HEK293 (cell line): ENCODE data around the gene MRPL28.

Experiments
- CTCF ChIA-PET: fragments of 350-600 bp; formaldehyde crosslinking; extraction: SDS; loops from one replicate; lab custom pipeline; 2021; ENCODE audit warnings: antibody characterized with exemption; lab: Yijun Ruan, JAX
- POLR2A ChIA-PET: fragments of 300-600 bp; formaldehyde crosslinking; extraction: SDS; loops from one replicate; lab custom pipeline; 2020; ENCODE audit warnings: antibody characterized with exemption, inconsistent platforms; lab: Yijun Ruan, JAX
- H3K27ac ChIP-seq: fragments of 200-500 bp; sonication (Bioruptor generic); 2 replicates; pipeline ENCODE4 v1.5.1; 2014; ENCODE audit warnings: low read depth, low read length, control low read depth, inconsistent platforms; ENCODE audit errors: extremely low read depth
- H3K36me3 ChIP-seq, 2 experiments: fragments of 200-500 bp in 1 of 2; sonication (Bioruptor generic) in 1 of 2; 1 replicate in 1 of 2; 2 replicates in 1 of 2; pipeline ENCODE4 v1.5.1; 2014 to 2017; ENCODE audit warnings: inconsistent platforms in 2 of 2, low read length in 2 of 2; ENCODE audit not compliant: control insufficient read depth in 2 of 2, insufficient read depth in 1 of 2
- H3K4me1 ChIP-seq: fragments of 200-500 bp; sonication (Bioruptor generic); 2 replicates; pipeline ENCODE4 v1.5.1; 2014; ENCODE audit warnings: mild to moderate bottlenecking, low read length, inconsistent platforms; ENCODE audit not compliant: control insufficient read depth, insufficient read depth
- H3K4me3 ChIP-seq: 2 replicates; pipeline ENCODE4 v1.5.1; 2011; ENCODE audit warnings: low read depth, mild to moderate bottlenecking, control low read depth, low read length, moderate library complexity
- H3K9me3 ChIP-seq: fragments of 200-500 bp; sonication (Bioruptor generic); 2 replicates; pipeline ENCODE4 v1.5.1; 2014; ENCODE audit warnings: low read depth, low read length, inconsistent platforms; ENCODE audit not compliant: control insufficient read depth, insufficient read depth
- GLI2 ChIP-seq: fragments of 450-650 bp; formaldehyde crosslinking; IDR thresholded peaks from 2 replicates; pipeline ENCODE4; 2017; ENCODE audit warnings: missing biosample characterization, missing genetic modification characterization, low read depth, borderline replicate concordance
- KLF7 ChIP-seq: fragments of 450-650 bp; formaldehyde crosslinking; IDR thresholded peaks from 2 replicates; pipeline ENCODE4 v1.5.1; 2016; ENCODE audit warnings: missing biosample characterization, missing genetic modification characterization, borderline replicate concordance
- KLF9 ChIP-seq: fragments of 450-650 bp; formaldehyde crosslinking; IDR thresholded peaks from 2 replicates; pipeline ENCODE4 v1.5.1; 2016; ENCODE audit warnings: missing biosample characterization, missing genetic modification characterization, low read depth
- OVOL3 ChIP-seq: fragments of 450-650 bp; formaldehyde crosslinking; IDR thresholded peaks from 2 replicates; pipeline ENCODE4 v1.5.1; 2016; ENCODE audit warnings: missing biosample characterization, missing genetic modification characterization
- TRIM28 ChIP-seq: IDR thresholded peaks from 2 replicates; pipeline ENCODE4 v1.6.1; 2011; ENCODE audit warnings: low read length, control low read depth, borderline replicate concordance
- ZBTB17 ChIP-seq: fragments of 450-650 bp; formaldehyde crosslinking; IDR thresholded peaks from 2 replicates; pipeline ENCODE4 v1.5.1; 2016; ENCODE audit warnings: missing biosample characterization, missing genetic modification characterization
- ZFP37 ChIP-seq: fragments of 450-650 bp; formaldehyde crosslinking; IDR thresholded peaks from 2 replicates; pipeline ENCODE4 v1.5.1; 2016; ENCODE audit warnings: missing biosample characterization, missing genetic modification characterization
- ZNF10 ChIP-seq: fragments of 450-650 bp; formaldehyde crosslinking; IDR thresholded peaks from 2 replicates; pipeline ENCODE4 v1.5.1; 2017; ENCODE audit warnings: missing biosample characterization, missing genetic modification characterization
- ZNF112 ChIP-seq: fragments of 450-650 bp; formaldehyde crosslinking; IDR thresholded peaks from 2 replicates; pipeline ENCODE4 v1.5.0; 2017; ENCODE audit warnings: missing biosample characterization, missing genetic modification characterization
- ZNF174 ChIP-seq: fragments of 450-650 bp; formaldehyde crosslinking; IDR thresholded peaks from 2 replicates; pipeline ENCODE4 v1.5.0; 2017; ENCODE audit warnings: missing biosample characterization, mild to moderate bottlenecking, missing genetic modification characterization
- ZNF202 ChIP-seq: fragments of 450-650 bp; formaldehyde crosslinking; IDR thresholded peaks from 2 replicates; pipeline ENCODE4 v1.5.1; 2016; ENCODE audit warnings: missing biosample characterization, missing genetic modification characterization, borderline replicate concordance
- ZNF214 ChIP-seq: fragments of 450-650 bp; formaldehyde crosslinking; IDR thresholded peaks from 2 replicates; pipeline ENCODE4 v1.5.1; 2017; ENCODE audit warnings: missing biosample characterization, mild to moderate bottlenecking, missing genetic modification characterization, borderline replicate concordance
- ZNF341 ChIP-seq: fragments of 450-650 bp; formaldehyde crosslinking; IDR thresholded peaks from 2 replicates; pipeline ENCODE4; 2016; ENCODE audit warnings: low read depth, missing biosample characterization, missing genetic modification characterization
- ZNF366 ChIP-seq: fragments of 450-650 bp; formaldehyde crosslinking; conservative IDR thresholded peaks from 2 replicates; pipeline ENCODE4 v1.5.1; 2016; ENCODE audit warnings: missing biosample characterization, missing genetic modification characterization
- ZNF555 ChIP-seq: fragments of 450-650 bp; formaldehyde crosslinking; conservative IDR thresholded peaks from 2 replicates; pipeline ENCODE4 v1.5.1; 2017; ENCODE audit warnings: missing biosample characterization, mild to moderate bottlenecking, missing genetic modification characterization, inconsistent platforms
- ZNF585B ChIP-seq: fragments of 450-650 bp; formaldehyde crosslinking; IDR thresholded peaks from 2 replicates; pipeline ENCODE4 v1.5.1; 2016; ENCODE audit warnings: missing biosample characterization, missing genetic modification characterization
- ZNF626 ChIP-seq: fragments of 450-650 bp; sonication (Bioruptor Pico); formaldehyde crosslinking; IDR thresholded peaks from 2 replicates; pipeline ENCODE4 v1.5.1; 2018; ENCODE audit warnings: missing biosample characterization, missing genetic modification characterization, inconsistent platforms
- ZNF76 ChIP-seq: fragments of 450-650 bp; formaldehyde crosslinking; IDR thresholded peaks from 2 replicates; pipeline ENCODE4; 2016; ENCODE audit warnings: low read depth, missing biosample characterization, missing genetic modification characterization, borderline replicate concordance
- ZSCAN30 ChIP-seq: fragments of 450-650 bp; IDR thresholded peaks from 2 replicates; pipeline ENCODE4 v1.5.1; 2018; ENCODE audit warnings: missing biosample characterization, mild to moderate bottlenecking, missing genetic modification characterization, moderate library complexity
- TF ChIP-seq, protein P1 (sequence below): fragments of 450-650 bp; formaldehyde crosslinking; IDR thresholded peaks from 2 replicates; pipeline ENCODE4 v1.5.1; 2016; ENCODE audit warnings: missing biosample characterization, missing genetic modification characterization, borderline replicate concordance
- TF ChIP-seq, protein P2 (sequence below): fragments of 450-650 bp; formaldehyde crosslinking; IDR thresholded peaks from 2 replicates; pipeline ENCODE4 v1.5.1; 2017; ENCODE audit warnings: missing biosample characterization, missing genetic modification characterization
- TF ChIP-seq, protein P3 (sequence below): fragments of 450-650 bp; formaldehyde crosslinking; IDR thresholded peaks from 2 replicates; pipeline ENCODE4 v1.5.1; 2016; ENCODE audit warnings: missing biosample characterization, missing genetic modification characterization
- TF ChIP-seq, protein P4 (sequence below): fragments of 450-650 bp; formaldehyde crosslinking; IDR thresholded peaks from 2 replicates; pipeline ENCODE4 v1.5.1; 2016; ENCODE audit warnings: missing biosample characterization, missing genetic modification characterization, low read depth
- TF ChIP-seq, protein P5 (sequence below): fragments of 450-650 bp; formaldehyde crosslinking; IDR thresholded peaks from 2 replicates; pipeline ENCODE4 v1.5.1; 2016; ENCODE audit warnings: missing biosample characterization, missing genetic modification characterization

The MRPL28 gene

DNA sequence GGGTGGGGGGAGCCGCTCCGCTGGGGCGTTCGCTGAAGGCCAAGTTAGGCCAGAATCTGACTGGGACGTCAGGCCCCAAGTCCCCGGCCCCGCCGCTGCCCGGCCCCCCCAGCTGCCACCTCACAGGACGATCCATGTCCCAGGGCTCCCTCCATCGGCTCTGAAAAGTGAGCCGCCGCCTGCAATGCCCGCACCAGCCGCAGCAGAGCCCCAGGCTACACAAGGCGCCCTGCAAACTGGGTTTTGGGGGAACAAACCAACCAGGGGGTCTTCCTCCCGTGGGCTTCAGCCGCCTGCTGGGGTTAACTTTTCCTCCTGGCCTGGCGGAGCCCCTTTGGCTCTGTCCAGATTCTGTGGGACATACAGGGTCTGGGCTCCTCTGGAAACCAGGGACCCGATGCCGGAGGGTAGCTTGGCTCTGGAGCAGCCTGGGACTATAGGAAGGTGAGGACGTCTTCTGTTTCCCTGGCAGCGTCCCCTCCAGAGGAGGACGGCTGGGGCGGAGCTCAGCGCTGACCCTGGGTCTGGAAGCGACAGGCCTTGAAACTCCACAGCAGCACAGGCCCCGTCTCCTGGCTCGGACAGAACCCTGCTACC is 27.5 kb upstream of the MRPL28 start (continued):
- TF ChIP-seq, protein P1, sequence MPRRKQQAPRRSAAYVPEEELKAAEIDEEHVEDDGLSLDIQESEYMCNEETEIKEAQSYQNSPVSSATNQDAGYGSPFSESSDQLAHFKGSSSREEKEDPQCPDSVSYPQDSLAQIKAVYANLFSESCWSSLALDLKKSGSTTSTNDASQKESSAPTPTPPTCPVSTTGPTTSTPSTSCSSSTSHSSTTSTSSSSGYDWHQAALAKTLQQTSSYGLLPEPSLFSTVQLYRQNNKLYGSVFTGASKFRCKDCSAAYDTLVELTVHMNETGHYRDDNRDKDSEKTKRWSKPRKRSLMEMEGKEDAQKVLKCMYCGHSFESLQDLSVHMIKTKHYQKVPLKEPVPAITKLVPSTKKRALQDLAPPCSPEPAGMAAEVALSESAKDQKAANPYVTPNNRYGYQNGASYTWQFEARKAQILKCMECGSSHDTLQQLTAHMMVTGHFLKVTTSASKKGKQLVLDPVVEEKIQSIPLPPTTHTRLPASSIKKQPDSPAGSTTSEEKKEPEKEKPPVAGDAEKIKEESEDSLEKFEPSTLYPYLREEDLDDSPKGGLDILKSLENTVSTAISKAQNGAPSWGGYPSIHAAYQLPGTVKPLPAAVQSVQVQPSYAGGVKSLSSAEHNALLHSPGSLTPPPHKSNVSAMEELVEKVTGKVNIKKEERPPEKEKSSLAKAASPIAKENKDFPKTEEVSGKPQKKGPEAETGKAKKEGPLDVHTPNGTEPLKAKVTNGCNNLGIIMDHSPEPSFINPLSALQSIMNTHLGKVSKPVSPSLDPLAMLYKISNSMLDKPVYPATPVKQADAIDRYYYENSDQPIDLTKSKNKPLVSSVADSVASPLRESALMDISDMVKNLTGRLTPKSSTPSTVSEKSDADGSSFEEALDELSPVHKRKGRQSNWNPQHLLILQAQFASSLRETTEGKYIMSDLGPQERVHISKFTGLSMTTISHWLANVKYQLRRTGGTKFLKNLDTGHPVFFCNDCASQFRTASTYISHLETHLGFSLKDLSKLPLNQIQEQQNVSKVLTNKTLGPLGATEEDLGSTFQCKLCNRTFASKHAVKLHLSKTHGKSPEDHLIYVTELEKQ: no peak
- 0 out of 2 replicates have a peak, but pooled peaks have one; percentile 13 for TF ChIP-seq ZNF341 (tag by site-specific recombination)
- no peak for TF ChIP-seq ZNF214 (tag by site-specific recombination)
- TF ChIP-seq ZNF10 (tag by site-specific recombination): 0 out of 2 replicates have a peak, but pooled peaks have one; percentile 21
- TF ChIP-seq ZNF76: 0 out of 2 replicates have a peak, but pooled peaks have one; percentile 21
- TF ChIP-seq ZNF555 (tag by site-specific recombination): no peak
- TF ChIP-seq, protein P2, sequence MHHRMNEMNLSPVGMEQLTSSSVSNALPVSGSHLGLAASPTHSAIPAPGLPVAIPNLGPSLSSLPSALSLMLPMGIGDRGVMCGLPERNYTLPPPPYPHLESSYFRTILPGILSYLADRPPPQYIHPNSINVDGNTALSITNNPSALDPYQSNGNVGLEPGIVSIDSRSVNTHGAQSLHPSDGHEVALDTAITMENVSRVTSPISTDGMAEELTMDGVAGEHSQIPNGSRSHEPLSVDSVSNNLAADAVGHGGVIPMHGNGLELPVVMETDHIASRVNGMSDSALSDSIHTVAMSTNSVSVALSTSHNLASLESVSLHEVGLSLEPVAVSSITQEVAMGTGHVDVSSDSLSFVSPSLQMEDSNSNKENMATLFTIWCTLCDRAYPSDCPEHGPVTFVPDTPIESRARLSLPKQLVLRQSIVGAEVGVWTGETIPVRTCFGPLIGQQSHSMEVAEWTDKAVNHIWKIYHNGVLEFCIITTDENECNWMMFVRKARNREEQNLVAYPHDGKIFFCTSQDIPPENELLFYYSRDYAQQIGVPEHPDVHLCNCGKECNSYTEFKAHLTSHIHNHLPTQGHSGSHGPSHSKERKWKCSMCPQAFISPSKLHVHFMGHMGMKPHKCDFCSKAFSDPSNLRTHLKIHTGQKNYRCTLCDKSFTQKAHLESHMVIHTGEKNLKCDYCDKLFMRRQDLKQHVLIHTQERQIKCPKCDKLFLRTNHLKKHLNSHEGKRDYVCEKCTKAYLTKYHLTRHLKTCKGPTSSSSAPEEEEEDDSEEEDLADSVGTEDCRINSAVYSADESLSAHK (tag by site-specific recombination): peak; percentile 78
- TF ChIP-seq, protein P3, sequence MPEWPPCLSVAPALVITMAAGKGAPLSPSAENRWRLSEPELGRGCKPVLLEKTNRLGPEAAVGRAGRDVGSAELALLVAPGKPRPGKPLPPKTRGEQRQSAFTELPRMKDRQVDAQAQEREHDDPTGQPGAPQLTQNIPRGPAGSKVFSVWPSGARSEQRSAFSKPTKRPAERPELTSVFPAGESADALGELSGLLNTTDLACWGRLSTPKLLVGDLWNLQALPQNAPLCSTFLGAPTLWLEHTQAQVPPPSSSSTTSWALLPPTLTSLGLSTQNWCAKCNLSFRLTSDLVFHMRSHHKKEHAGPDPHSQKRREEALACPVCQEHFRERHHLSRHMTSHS (tag by site-specific recombination): no peak
- TF ChIP-seq KLF9: no peak

DNA sequence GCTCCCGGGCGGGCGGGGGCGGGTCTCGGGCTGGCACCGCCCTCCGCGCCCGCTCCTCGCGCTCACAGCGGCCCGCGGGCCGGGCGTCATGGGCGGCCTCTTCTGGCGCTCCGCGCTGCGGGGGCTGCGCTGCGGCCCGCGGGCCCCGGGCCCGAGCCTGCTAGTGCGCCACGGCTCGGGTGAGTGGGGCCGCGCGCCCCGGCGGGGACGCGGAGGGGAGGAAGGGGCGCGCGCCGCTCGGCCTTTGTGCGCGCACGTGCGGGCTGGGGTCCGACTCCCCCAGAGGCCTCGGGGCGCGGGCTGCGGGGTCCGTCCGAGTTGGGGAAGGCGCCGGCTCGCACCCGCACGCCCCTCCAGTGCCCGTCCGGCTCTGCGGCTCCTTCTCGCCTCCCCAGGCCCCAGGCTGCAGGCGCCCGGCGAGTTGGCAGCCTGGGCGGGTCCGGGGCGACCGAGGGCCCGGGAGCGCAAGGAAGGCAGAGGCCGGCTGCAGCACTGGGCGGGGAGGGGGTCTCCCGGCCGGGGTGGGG is 26.9 kb upstream of the MRPL28 start, which contains the start of gene NME4:
Gene NME4 (plus strand): TSS at position 65 of the 527 bp plus-strand sequence. CDS start 24 bp downstream, at position 89.
- ChIA-PET POLR2A (no interaction called here), CTCF (no interaction called here)
- Histone ChIP-seq H3K4me3 (peak within 1 kb of the TSS; percentile 50), H3K9me3 (no peaks in the 10 kb centered on the region), H3K4me1 (no peaks in the 10 kb centered on the region), H3K36me3 (peaks cover 0 to 27% of the 10 kb centered on the region in 2 experiments; a peak in 1 of 3 replicates), H3K27ac (peak within 1 kb of the TSS; percentile 94)
- TF ChIP-seq, protein P4, sequence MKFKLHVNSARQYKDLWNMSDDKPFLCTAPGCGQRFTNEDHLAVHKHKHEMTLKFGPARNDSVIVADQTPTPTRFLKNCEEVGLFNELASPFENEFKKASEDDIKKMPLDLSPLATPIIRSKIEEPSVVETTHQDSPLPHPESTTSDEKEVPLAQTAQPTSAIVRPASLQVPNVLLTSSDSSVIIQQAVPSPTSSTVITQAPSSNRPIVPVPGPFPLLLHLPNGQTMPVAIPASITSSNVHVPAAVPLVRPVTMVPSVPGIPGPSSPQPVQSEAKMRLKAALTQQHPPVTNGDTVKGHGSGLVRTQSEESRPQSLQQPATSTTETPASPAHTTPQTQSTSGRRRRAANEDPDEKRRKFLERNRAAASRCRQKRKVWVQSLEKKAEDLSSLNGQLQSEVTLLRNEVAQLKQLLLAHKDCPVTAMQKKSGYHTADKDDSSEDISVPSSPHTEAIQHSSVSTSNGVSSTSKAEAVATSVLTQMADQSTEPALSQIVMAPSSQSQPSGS (tag by site-specific recombination): no peak
- TF ChIP-seq ZBTB17 (no peak), ZNF555 (tag by site-specific recombination) (no peak), ZSCAN30 (tag by site-specific recombination) (peak; percentile 57; the same call in 1 of the 2 replicates), ZNF202 (tag by site-specific recombination) (no peak), OVOL3 (no peak), ZNF366 (no peak), ZNF112 (tag by site-specific recombination) (no peak), KLF7 (tag by site-specific recombination) (no peak), ZNF341 (tag by site-specific recombination) (no peak), TRIM28 (no peak), ZNF585B (tag by site-specific recombination) (no peak), ZNF174 (tag by site-specific recombination) (no peak), ZFP37 (no peak), ZNF626 (no peak), GLI2 (tag by site-specific recombination) (no peak)
- TF ChIP-seq, protein P5, sequence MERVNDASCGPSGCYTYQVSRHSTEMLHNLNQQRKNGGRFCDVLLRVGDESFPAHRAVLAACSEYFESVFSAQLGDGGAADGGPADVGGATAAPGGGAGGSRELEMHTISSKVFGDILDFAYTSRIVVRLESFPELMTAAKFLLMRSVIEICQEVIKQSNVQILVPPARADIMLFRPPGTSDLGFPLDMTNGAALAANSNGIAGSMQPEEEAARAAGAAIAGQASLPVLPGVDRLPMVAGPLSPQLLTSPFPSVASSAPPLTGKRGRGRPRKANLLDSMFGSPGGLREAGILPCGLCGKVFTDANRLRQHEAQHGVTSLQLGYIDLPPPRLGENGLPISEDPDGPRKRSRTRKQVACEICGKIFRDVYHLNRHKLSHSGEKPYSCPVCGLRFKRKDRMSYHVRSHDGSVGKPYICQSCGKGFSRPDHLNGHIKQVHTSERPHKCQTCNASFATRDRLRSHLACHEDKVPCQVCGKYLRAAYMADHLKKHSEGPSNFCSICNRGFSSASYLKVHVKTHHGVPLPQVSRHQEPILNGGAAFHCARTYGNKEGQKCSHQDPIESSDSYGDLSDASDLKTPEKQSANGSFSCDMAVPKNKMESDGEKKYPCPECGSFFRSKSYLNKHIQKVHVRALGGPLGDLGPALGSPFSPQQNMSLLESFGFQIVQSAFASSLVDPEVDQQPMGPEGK (tag by site-specific recombination): no peak
